GM21576 (cell line): Measurements from ENCODE around the gene TMEM115.
"Not testable (repeated sequence)": the region's sequence is repeated elsewhere in the genome, so short reads cannot be mapped to it uniquely, and the experiment has no call there.

ENCODE experiments used
- ATAC-seq: cut with Tn5 transposase; IDR thresholded peaks from one replicate; pipeline ENCODE4 v1.9.1; 2021; ENCODE audit warnings: mild to moderate bottlenecking, moderate library complexity; ENCODE audit not compliant: unreplicated experiment

The TMEM115 gene

GRCh38 chr3:50319894-50320625 lies 39.3 kb downstream of the TMEM115 start:
- ATAC-seq, result no peak

GRCh38 chr3:50319181-50319893 lies 40.0 kb downstream of the TMEM115 start:
- ATAC-seq, result no peak

- ATAC-seq, result no peak
Observed at GRCh38 chr3:50318615-50319014, 40.7 kb downstream of the TMEM115 start.

GRCh38 chr3:50318163-50318562 lies 41.2 kb downstream of the TMEM115 start:
- no peak for ATAC-seq

- no peak for ATAC-seq
Observed at GRCh38 chr3:50317300-50317699, 42.0 kb downstream of the TMEM115 start.

GRCh38 chr3:50316657-50317242 lies 42.6 kb downstream of the TMEM115 start:
- no peak for ATAC-seq

- no peak for ATAC-seq
Observed at GRCh38 chr3:50314816-50315215, 44.5 kb downstream of the TMEM115 start.

GRCh38 chr3:50314342-50314741 lies 45.0 kb downstream of the TMEM115 start:
- no peak for ATAC-seq

GRCh38 chr3:50312041-50312440 lies 47.3 kb downstream of the TMEM115 start:
- not testable (repeated sequence) for ATAC-seq
